Loucy (cell line): ENCODE data around the gene CYP46A1.

Experiments
- H2AFZ ChIP-seq: fragments of 200-600 bp; sonication (generic); 2 replicates; pipeline ENCODE4 v1.6.0; 2016; ENCODE audit warnings: antibody characterized with exemption, mild to moderate bottlenecking, low read length, moderate library complexity
- H3F3A ChIP-seq: fragments of 200-600 bp; 2 replicates; pipeline ENCODE4 v1.6.0; 2016; ENCODE audit warnings: antibody characterized with exemption, low read depth, mild to moderate bottlenecking
- H3K27me3 ChIP-seq: fragments of 200-600 bp; sonication (generic); 2 replicates; pipeline ENCODE4 v1.6.1; 2014; ENCODE audit warnings: low read length, mild to moderate bottlenecking; ENCODE audit not compliant: insufficient read depth, poor library complexity, severe bottlenecking
- H3K36me3 ChIP-seq: fragments of 200-600 bp; sonication (generic); 2 replicates; pipeline ENCODE4 v1.6.1; 2016; ENCODE audit warnings: low read length; ENCODE audit not compliant: insufficient read depth
- H3K4me1 ChIP-seq: fragments of 200-600 bp; sonication (generic); 2 replicates; pipeline ENCODE4 v1.5.1; 2014; ENCODE audit warnings: low read length, mild to moderate bottlenecking; ENCODE audit not compliant: insufficient read depth, poor library complexity, severe bottlenecking
- H3K4me2 ChIP-seq: fragments of 200-600 bp; sonication (generic); 2 replicates; pipeline ENCODE4 v1.6.0; 2014; ENCODE audit warnings: antibody characterized with exemption, low read length, low read depth, mild to moderate bottlenecking; ENCODE audit not compliant: poor library complexity, severe bottlenecking
- H3K4me3 ChIP-seq: fragments of 200-600 bp; sonication (generic); 2 replicates; pipeline ENCODE4 v1.5.1; 2014; ENCODE audit warnings: low read length, mild to moderate bottlenecking, mixed read lengths; ENCODE audit not compliant: poor library complexity, severe bottlenecking
- H3K79me2 ChIP-seq: fragments of 200-600 bp; sonication (generic); 2 replicates; pipeline ENCODE4 v1.6.1; 2014; ENCODE audit warnings: low read length; ENCODE audit not compliant: insufficient read depth
- H3K9ac ChIP-seq: fragments of 200-600 bp; sonication (generic); 2 replicates; pipeline ENCODE4 v1.6.0; 2014; ENCODE audit warnings: mild to moderate bottlenecking, low read depth, low read length, moderate library complexity; ENCODE audit not compliant: poor library complexity, severe bottlenecking
- H3K9me2 ChIP-seq: fragments of 200-600 bp; sonication (generic); replicated peaks from 2 replicates; pipeline ENCODE4 v1.6.1; 2016; ENCODE audit warnings: low read depth, low read length, mixed read lengths
- H3K9me3 ChIP-seq: fragments of 200-600 bp; sonication (generic); 2 replicates; pipeline ENCODE4 v1.6.1; 2014; ENCODE audit warnings: mild to moderate bottlenecking, antibody characterized with exemption, low read length, low read depth; ENCODE audit not compliant: insufficient read depth
- H4K20me1 ChIP-seq: fragments of 200-600 bp; sonication (generic); 2 replicates; pipeline ENCODE4 v1.6.0; 2014; ENCODE audit warnings: antibody characterized with exemption, low read length, mild to moderate bottlenecking; ENCODE audit not compliant: insufficient read depth, poor library complexity, severe bottlenecking
- CTCF ChIP-seq: fragments of 200-600 bp; sonication (generic); conservative IDR thresholded peaks from 2 replicates; pipeline ENCODE4 v1.5.1; 2014; ENCODE audit warnings: mild to moderate bottlenecking, antibody characterized with exemption, low read length
- EZH2phosphoT487 ChIP-seq: fragments of 200-600 bp; IDR thresholded peaks from 2 replicates; pipeline ENCODE4 v1.6.1; 2018; ENCODE audit warnings: antibody characterized with exemption, mild to moderate bottlenecking, moderate library complexity, borderline replicate concordance

CYP46A1 gene

GRCh38 chr14:99672506-99673304 lies 11.4 kb upstream of the CYP46A1 start:
- no peak for TF ChIP-seq EZH2phosphoT487
- Histone ChIP-seq H3F3A (no peaks in the 10 kb centered on the region), H3K4me3 (no peak overlapping the region), H3K79me2 (no peaks in the 10 kb centered on the region), H3K27me3 (no peaks in the 10 kb centered on the region), H3K36me3 (no peaks in the 10 kb centered on the region), H3K9me2 (no peaks in the 10 kb centered on the region), H3K9ac (no peak overlapping the region), H2AFZ (no peak overlapping the region), H3K4me1 (no peaks in the 10 kb centered on the region), H4K20me1 (no peaks in the 10 kb centered on the region), H3K4me2 (no peak overlapping the region), H3K9me3 (no peaks in the 10 kb centered on the region)

- Histone ChIP-seq H3K9me2 (no peaks in the 10 kb centered on the region), H3K4me3 (no peak overlapping the region), H3K27me3 (no peaks in the 10 kb centered on the region), H3K9me3 (no peaks in the 10 kb centered on the region), H3F3A (no peaks in the 10 kb centered on the region), H4K20me1 (no peaks in the 10 kb centered on the region), H3K9ac (no peak overlapping the region), H3K4me1 (no peaks in the 10 kb centered on the region), H3K4me2 (no peak overlapping the region), H3K79me2 (no peaks in the 10 kb centered on the region), H3K36me3 (no peaks in the 10 kb centered on the region), H2AFZ (no peak overlapping the region)
- TF ChIP-seq CTCF (no peak), EZH2phosphoT487 (no peak)
Observed at GRCh38 chr14:99673305-99674063, 10.6 kb upstream of the CYP46A1 start.

GRCh38 chr14:99674064-99674650 lies 9.9 kb upstream of the CYP46A1 start:
- Histone ChIP-seq H3K79me2 (no peaks in the 10 kb centered on the region), H3K9ac (no peak overlapping the region), H3K4me1 (no peaks in the 10 kb centered on the region), H4K20me1 (no peaks in the 10 kb centered on the region), H3K4me3 (no peak overlapping the region), H3K9me2 (no peaks in the 10 kb centered on the region), H3K4me2 (no peak overlapping the region), H3K36me3 (no peaks in the 10 kb centered on the region), H2AFZ (no peak overlapping the region), H3K9me3 (no peaks in the 10 kb centered on the region), H3K27me3 (no peaks in the 10 kb centered on the region), H3F3A (no peaks in the 10 kb centered on the region)
- TF ChIP-seq EZH2phosphoT487: no peak
- no peak for TF ChIP-seq CTCF
